Measurements from ENCODE around the gene SYT3. TPM values are rescaled to one million over a fixed set of nuclear protein-coding genes. Genes with fewer than 3 reads are reported as not detected.

SYT3 gene
- total and polyA plus RNA-seq, 2 of the 13 experiments (the other 11 are each of a cell fraction or from before 2014, with no cell fraction given): not detected

GRCh38 chr19:50636317-50637085 is 3.2 kb downstream of the SYT3 start (continued):
- TF ChIP-seq SNAPC4 (CRISPR knock-in tag; IDR thresholded peaks at IDR 0.05): no peak

GRCh38 chr19:50633973-50634372 is 5.7 kb downstream of the SYT3 start:
- no peak overlapping the region for H3K4me3 ChIP-seq (replicated peaks in 1 of 3; ENCODE audit: insufficient read depth in 1 of 3, low read depth in 2 of 3, low read length in 3 of 3)
- POLR2A ChIA-PET: no interaction called here
- H3K9me3 ChIP-seq (ENCODE audit: low read length): peaks cover 17% of the 10 kb centered on the region
- no peak overlapping the region for H3K27ac ChIP-seq (ENCODE audit: extremely low read length, insufficient read depth, low read length)
- DNase-seq (ENCODE audit: low spot score): no peak
- H3K27me3 ChIP-seq (ENCODE audit: control insufficient read depth in 1 of 2, insufficient read depth in 2 of 2, low read length in 2 of 2): peaks cover 3 to 21% of the 10 kb centered on the region in 2 experiments
- H2AFZ ChIP-seq (ENCODE audit: low read length): no peak overlapping the region
- no peaks in the 10 kb centered on the region; the same call in 1 of the 2 replicates for H3K4me1 ChIP-seq (ENCODE audit: insufficient read depth, low read length)
- CTCF ChIA-PET (ENCODE audit: low intra/inter-chr PET ratio, low total read pairs): no interaction called here
- H4K20me1 ChIP-seq (ENCODE audit: insufficient read depth, low read length): no peaks in the 10 kb centered on the region
- intact Hi-C loops (cut with micrococcal nuclease; ENCODE audit: unreplicated experiment) (no loop called here), in situ Hi-C loops (cut with HindIII; ENCODE audit: extremely low pct_ligation_motif_present, low pct_unique_long_range_greater_than_20kb) (no loop called here)
- H3K4me2 ChIP-seq (ENCODE audit: low read depth, low read length): no peak overlapping the region
- FAIRE-seq: no peak
- TF ChIP-seq, protein P1, sequence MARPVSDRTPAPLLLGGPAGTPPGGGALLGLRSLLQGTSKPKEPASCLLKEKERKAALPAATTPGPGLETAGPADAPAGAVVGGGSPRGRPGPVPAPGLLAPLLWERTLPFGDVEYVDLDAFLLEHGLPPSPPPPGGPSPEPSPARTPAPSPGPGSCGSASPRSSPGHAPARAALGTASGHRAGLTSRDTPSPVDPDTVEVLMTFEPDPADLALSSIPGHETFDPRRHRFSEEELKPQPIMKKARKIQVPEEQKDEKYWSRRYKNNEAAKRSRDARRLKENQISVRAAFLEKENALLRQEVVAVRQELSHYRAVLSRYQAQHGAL (CRISPR knock-in tag; IDR thresholded peaks at IDR 0.05; ENCODE audit: not compliant biosample characterization): no peak
- TF ChIP-seq POLR2A (IDR thresholded peaks at IDR 0.05; ENCODE audit: insufficient read depth in 1 of 2, low read depth in 2 of 2, low read length in 2 of 2): no peak
- TF ChIP-seq DPF2 (CRISPR knock-in tag; IDR thresholded peaks at IDR 0.05; ENCODE audit: borderline replicate concordance, low read depth): no peak
- TF ChIP-seq ZNF720 (CRISPR knock-in tag; IDR thresholded peaks at IDR 0.05): no peak
- no peak for TF ChIP-seq SMAD3 (CRISPR knock-in tag; IDR thresholded peaks at IDR 0.05)
- no peak for TF ChIP-seq ZNF260 (CRISPR knock-in tag; IDR thresholded peaks at IDR 0.05; ENCODE audit: borderline replicate concordance, low read depth)
- no peak for TF ChIP-seq ZKSCAN1 (IDR thresholded peaks at IDR 0.05; ENCODE audit: low read length)
- TF ChIP-seq ETV6 (CRISPR knock-in tag; conservative IDR thresholded peaks at IDR 0.05): no peak
- TF ChIP-seq HOXA5 (CRISPR knock-in tag; IDR thresholded peaks at IDR 0.05): no peak
- no peak for TF ChIP-seq ZNF564 (CRISPR knock-in tag; IDR thresholded peaks at IDR 0.05)
- TF ChIP-seq ZIK1 (CRISPR knock-in tag; IDR thresholded peaks at IDR 0.05; ENCODE audit: borderline replicate concordance, low read depth): no peak
- no peak for ATAC-seq
- WGBS (ENCODE audit: low lambda C conversion rate): 64% methylated on average over 2 of the region's 2 CpGs
- H3K9ac ChIP-seq (ENCODE audit: insufficient read depth, low read depth, low read length): no peak overlapping the region
- BruUV-seq (replicated peaks): no TSS peak
- no peaks in the 10 kb centered on the region for H3K36me3 ChIP-seq (replicated peaks in 1 of 2; ENCODE audit: control insufficient read depth in 1 of 2, insufficient read depth in 2 of 2, low read length in 2 of 2)
- H3K79me2 ChIP-seq (ENCODE audit: insufficient read depth, low read length): no peaks in the 10 kb centered on the region

Measured in HepG2 (cell line).